Subcutaneous abdominal adipose tissue (tissue), 5 donors: Measurements from ENCODE around the gene PCBP3.

Experiments used
- H3K27ac ChIP-seq: one replicate; pipeline ENCODE4 v1.7.0; 2013; ENCODE audit warnings: low read depth, mild to moderate bottlenecking, inconsistent platforms, low read length, moderate library complexity
- H3K27me3 ChIP-seq, 5 donors: one replicate each; pipeline ENCODE4 v1.7.0; 2013; ENCODE audit warnings: low read length in 5 of 5, inconsistent platforms in 1 of 5; ENCODE audit not compliant: control insufficient read depth in 5 of 5, insufficient read depth in 4 of 5
- H3K36me3 ChIP-seq, 5 donors: one replicate each; pipeline ENCODE4 v1.7.0; 2013; ENCODE audit warnings: low read length in 5 of 5; ENCODE audit not compliant: control insufficient read depth in 5 of 5, insufficient read depth in 5 of 5
- H3K4me1 ChIP-seq, 5 donors: one replicate each; pipeline ENCODE4 v1.7.0; 2013; ENCODE audit warnings: low read length in 5 of 5, mild to moderate bottlenecking in 3 of 5, moderate library complexity in 1 of 5; ENCODE audit not compliant: control insufficient read depth in 5 of 5, insufficient read depth in 5 of 5
- H3K4me3 ChIP-seq, 5 donors: one replicate each; pipeline ENCODE4 v1.7.0; 2013; ENCODE audit warnings: low read length in 5 of 5, low read depth in 1 of 5
- H3K9ac ChIP-seq, 5 donors: one replicate each; pipeline ENCODE4 v1.7.0; 2013; ENCODE audit warnings: low read length in 5 of 5, mild to moderate bottlenecking in 4 of 5, moderate library complexity in 3 of 5
- H3K9me3 ChIP-seq, 5 donors: one replicate each; pipeline ENCODE4 v1.7.0; 2013; ENCODE audit warnings: low read length in 5 of 5; ENCODE audit not compliant: control insufficient read depth in 5 of 5
- donor health status: healthy.
- donor health status: healthy.
- donor health status: healthy.
- donor health status: healthy.
- donor health status: healthy.

Gene PCBP3

DNA sequence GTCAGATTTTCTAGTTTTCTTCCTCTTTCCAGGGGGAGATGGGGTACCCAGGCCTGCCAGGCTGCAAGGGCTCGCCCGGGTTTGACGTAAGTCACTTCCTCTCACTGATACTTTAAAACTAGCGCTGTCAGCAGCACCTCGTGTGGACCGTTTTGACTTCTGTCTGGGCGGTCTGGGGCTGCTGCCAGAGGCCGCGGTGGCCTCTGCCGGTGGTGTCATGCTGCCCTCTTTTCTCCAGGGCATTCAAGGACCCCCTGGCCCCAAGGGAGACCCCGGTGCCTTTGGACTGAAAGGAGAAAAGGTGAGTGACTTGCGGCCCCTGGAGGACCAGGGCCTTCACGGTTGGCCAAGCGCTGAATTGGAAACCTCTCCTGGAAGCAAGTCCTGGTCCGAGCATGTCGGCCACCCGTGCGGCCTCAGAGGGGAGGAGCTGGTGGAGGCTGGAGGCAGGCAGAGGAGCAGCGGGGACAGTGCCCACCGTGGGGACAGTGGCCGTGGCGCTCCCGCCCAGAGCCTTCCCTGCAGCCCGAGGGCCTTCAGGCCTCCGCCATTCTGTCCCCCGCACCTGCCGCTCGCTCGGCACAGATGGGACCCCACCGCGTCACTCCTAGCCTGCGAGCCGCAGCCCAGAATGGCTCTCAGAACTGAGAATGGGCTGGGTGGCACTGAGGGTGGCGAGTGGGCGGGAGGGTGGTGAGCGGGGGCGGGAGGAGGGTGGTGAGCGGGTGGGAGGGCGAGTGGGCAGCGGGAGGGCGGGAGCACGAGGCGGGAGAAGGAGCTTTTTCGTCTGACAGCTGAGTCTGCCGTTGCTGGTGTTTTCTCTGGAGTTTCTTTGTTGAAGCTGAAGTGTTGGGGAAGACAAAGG, 347.4 kb downstream of the PCBP3 start:
- Histone ChIP-seq H3K4me3 (no peak overlapping the region), H3K36me3 (peaks cover 0 to 86% (median 58%) of the 10 kb centered on the region in 5 donors), H3K9ac (no peak overlapping the region), H3K4me1 (peaks cover 3 to 51% (median 43%) of the 10 kb centered on the region in 5 donors), H3K27ac (no peak overlapping the region), H3K9me3 (no peaks in the 10 kb centered on the region), H3K27me3 (no peaks in the 10 kb centered on the region)

DNA sequence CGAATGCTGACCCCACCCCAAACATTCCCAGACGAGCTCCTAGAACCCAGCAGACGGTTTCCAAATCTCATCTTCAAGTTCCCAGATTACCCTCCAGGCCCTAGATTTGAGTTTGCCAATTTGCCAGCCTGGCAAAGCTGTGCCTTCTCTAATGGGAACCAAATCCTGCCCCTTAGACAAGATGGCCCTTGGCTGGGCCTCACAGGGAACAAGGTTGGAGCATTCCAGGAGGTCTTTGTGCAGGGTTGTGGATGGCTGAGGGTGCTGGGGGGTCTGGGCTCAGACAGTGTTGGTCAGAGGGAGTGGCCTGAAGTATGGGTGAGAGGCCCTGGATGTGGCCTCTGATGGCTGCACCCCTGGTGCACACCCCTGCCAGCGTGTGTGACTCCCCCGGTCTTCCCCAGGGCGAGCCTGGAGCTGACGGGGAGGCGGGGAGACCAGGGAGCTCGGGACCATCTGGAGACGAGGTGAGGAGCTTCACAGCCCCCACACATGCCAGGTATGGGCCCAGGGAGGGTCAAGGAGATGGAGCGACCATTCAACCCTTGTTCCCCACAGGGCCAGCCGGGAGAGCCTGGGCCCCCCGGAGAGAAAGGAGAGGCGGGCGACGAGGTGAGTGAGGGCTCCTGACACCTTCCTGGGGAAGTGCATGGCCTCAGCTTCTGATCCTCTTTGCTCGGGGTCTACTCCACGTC, 348.2 kb downstream of the PCBP3 start:
- peak overlapping the region; percentile 60 for H3K27ac ChIP-seq
- H3K4me3 ChIP-seq = no peak overlapping the region
- peaks cover 3 to 48% (median 39%) of the 10 kb centered on the region in 5 donors for H3K4me1 ChIP-seq
- no peaks in the 10 kb centered on the region for H3K9me3 ChIP-seq
- peaks cover 0 to 86% (median 57%) of the 10 kb centered on the region in 5 donors for H3K36me3 ChIP-seq
- no peak overlapping the region for H3K9ac ChIP-seq
- H3K27me3 ChIP-seq = no peaks in the 10 kb centered on the region
